Measurements from ENCODE around the gene SGSH.
"Not testable (repeated sequence)": the region's sequence is repeated elsewhere in the genome, so short reads cannot be mapped to it uniquely, and the experiment has no call there.

The SGSH gene

GRCh38 chr17:80253631-80254395 is 33.7 kb upstream of the SGSH start:
- in situ Hi-C loops (cut with HindIII; ENCODE audit: low sequenced_read_pairs): no loop called here

- in situ Hi-C loops (cut with HindIII; ENCODE audit: low sequenced_read_pairs): no loop called here
These were observed 32.7 kb upstream of the SGSH start for GRCh38 chr17:80252871-80253270.

GRCh38 chr17:80251966-80252365 is 31.8 kb upstream of the SGSH start:
- in situ Hi-C loops (cut with HindIII; ENCODE audit: low sequenced_read_pairs): no loop called here

GRCh38 chr17:80248894-80249710 is 29.0 kb upstream of the SGSH start:
- in situ Hi-C loops (cut with HindIII; ENCODE audit: low sequenced_read_pairs): no loop called here

- in situ Hi-C loops (cut with HindIII; ENCODE audit: low sequenced_read_pairs): no loop called here
These were observed 28.1 kb upstream of the SGSH start for GRCh38 chr17:80248001-80248893.

GRCh38 chr17:80247561-80247960 is 27.4 kb upstream of the SGSH start:
- in situ Hi-C loops (cut with HindIII; ENCODE audit: low sequenced_read_pairs): no loop called here

GRCh38 chr17:80246726-80247125 is 26.6 kb upstream of the SGSH start:
- in situ Hi-C loops (cut with HindIII; ENCODE audit: low sequenced_read_pairs): no loop called here

- in situ Hi-C loops (cut with HindIII; ENCODE audit: low sequenced_read_pairs): no loop called here
These were observed 26.1 kb upstream of the SGSH start for GRCh38 chr17:80246266-80246681.

- in situ Hi-C loops (cut with HindIII; ENCODE audit: low sequenced_read_pairs): no loop called here
These were observed 25.6 kb upstream of the SGSH start for GRCh38 chr17:80245566-80246265.

- in situ Hi-C loops (cut with HindIII; ENCODE audit: low sequenced_read_pairs): no loop called here
These were observed 24.9 kb upstream of the SGSH start for GRCh38 chr17:80244871-80245509.

GRCh38 chr17:80244448-80244847 is 24.3 kb upstream of the SGSH start:
- in situ Hi-C loops (cut with HindIII; ENCODE audit: low sequenced_read_pairs): not testable (repeated sequence)

- in situ Hi-C loops (cut with HindIII; ENCODE audit: low sequenced_read_pairs): no loop called here
These were observed 23.6 kb upstream of the SGSH start for GRCh38 chr17:80243526-80244433.

GRCh38 chr17:80242505-80242904 is 22.4 kb upstream of the SGSH start:
- in situ Hi-C loops (cut with HindIII; ENCODE audit: low sequenced_read_pairs): no loop called here

GRCh38 chr17:80237386-80237785 is 17.3 kb upstream of the SGSH start:
- in situ Hi-C loops (cut with HindIII; ENCODE audit: low sequenced_read_pairs): no loop called here

- in situ Hi-C loops (cut with HindIII; ENCODE audit: low sequenced_read_pairs): no loop called here
These were observed 16.8 kb upstream of the SGSH start for GRCh38 chr17:80236911-80237310.

GRCh38 chr17:80233202-80233601 is 13.1 kb upstream of the SGSH start:
- in situ Hi-C loops (cut with HindIII; ENCODE audit: low sequenced_read_pairs): no loop called here

GRCh38 chr17:80232438-80232837 is 12.3 kb upstream of the SGSH start:
- in situ Hi-C loops (cut with HindIII; ENCODE audit: low sequenced_read_pairs): no loop called here

GRCh38 chr17:80229011-80229410 is 8.9 kb upstream of the SGSH start:
- in situ Hi-C loops (cut with HindIII; ENCODE audit: low sequenced_read_pairs): no loop called here

- in situ Hi-C loops (cut with HindIII; ENCODE audit: low sequenced_read_pairs): no loop called here
These were observed 8.3 kb upstream of the SGSH start for GRCh38 chr17:80228477-80228876.
